CD4-positive, alpha-beta T cell treated with Interleukin-12 subunit alpha and Interleukin-12 subunit beta, for 1 hour (primary cell): Measurements from ENCODE around the gene KRT39.

ENCODE experiments used
- DNase-seq: peaks from one replicate; pipeline ENCODE4 v3.0.0-alpha.2; 2020

KRT39 gene

DNA sequence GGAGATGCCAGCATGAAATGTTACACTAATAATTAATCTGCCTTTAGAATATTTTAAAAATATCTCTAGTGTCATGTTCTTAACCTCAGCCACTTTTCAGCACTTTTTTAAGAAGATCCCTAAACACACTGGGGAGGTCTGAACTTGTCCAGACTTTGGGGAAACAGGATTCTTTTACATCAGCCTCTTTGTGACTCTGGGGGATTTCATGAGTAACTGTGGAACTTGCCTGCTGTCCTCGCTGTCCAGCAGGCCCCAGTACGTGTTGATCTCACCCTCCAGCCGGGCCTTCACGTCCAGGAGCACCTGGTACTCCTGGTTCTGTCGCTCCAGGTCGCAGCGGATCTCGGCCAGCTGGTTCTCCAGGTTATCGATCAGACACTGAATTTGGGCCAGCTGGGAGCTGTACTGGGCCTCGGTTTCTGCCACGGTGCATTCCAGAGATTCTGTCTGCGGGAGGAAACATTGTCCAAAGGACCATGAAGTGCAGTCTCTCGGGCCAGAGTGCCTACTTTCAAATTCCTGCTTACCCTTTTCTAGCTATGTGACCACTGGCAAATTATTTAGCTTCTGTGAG lies 11.9 kb upstream of the KRT39 start:
- no peak for DNase-seq

DNA sequence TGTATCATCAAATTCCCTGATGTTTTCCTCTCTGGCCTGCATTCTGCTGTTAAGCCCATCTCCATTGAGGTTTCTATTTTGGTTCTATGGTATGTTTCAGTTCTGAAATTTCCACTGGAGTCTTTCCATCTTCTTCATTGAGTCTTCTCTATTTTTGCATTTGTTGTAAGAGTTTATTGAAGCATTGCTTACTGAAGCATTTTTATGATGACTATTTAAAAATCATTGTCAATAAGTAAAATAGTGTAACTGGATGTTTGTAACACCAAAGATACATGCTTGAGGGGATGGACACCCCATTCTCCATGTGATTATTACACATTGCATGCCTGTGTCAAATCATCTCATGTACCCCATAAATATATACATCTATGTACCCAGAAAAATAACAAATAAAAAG lies 8.8 kb upstream of the KRT39 start:
- DNase-seq, result no peak

DNA sequence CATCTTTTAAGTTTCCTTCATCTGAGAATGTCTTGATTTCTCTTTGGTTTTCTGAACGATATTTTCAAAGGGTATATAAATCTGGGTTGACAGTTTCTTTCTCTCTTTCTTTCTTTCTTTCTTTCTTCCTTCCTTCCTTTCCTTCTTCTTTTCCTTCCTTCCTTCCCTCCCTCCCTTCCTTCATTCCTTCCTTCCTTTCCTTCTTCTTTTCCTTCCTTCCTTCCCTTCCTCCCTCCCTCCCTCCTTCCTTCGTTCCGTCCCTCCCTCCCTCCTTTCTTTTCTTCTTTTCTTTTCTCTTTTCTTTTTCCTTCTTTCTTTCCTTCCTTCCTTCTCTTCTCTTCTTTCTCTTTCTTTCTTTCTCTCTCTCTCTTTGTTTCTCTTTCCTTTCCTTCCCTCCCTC lies 7.6 kb upstream of the KRT39 start:
- no peak for DNase-seq

DNA sequence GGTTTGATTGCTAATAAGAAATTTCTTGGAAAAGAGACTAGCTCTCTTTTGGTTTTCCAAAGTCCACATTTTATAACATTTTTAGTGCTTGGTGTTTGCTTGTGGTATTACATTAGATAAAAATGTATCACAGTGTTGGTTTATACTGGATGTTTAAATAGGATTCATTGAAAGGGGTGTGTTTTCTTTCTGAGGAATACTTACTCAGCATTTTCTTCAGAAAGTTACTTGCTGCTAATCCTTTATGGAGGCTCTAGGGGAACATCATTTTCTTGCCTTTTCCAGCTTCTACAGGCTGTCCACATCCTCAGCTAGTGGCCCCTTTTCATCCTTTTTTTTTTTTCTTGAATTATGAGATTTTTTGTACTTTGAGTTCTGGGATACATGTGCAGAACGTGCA lies 834 bp upstream of the KRT39 start:
- DNase-seq, result no peak

DNA sequence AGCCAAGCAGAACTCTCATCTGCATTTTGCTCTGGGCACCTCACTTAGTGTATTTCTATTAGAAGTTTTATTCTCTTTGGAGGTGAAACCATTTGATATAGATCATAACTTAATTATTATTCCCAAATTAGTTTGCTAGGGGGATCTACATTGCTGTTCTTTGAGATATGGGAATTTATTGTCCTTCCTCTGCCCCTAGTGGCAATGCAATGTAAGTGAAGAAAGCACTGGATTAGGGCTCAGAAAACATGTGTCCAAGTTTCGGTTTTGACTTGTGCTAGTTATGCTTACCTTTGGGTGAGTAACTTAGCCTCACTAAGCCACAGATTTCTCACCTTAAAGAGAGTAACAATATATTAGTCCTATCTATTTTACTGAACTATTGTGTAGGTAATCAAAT lies 2.9 kb downstream of the KRT39 start:
- DNase-seq, result peak; percentile 26

DNA sequence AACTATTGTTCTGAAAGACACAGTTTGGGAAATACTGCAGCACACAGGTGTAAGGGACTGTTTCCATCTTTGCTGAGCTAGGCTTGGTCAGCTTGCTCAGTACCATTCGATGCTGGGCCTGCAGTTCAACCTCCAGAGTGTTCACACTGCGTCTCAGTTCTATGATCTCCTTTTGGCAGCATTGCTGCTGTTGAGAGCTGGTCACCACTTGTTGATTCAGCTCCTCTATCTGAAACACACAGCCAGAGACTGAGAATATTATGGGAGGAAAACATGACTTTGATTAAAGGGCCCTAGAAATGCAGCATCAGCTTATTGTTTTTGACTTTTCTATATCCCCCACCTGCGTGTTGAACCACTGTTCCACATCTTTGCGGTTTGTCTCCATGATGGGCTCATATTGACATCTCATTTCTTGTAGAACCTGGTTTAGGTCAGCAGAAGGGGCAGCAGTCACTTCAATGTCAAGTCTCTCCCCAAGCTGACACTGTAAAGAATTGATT lies 4.6 kb downstream of the KRT39 start:
- no peak for DNase-seq

DNA sequence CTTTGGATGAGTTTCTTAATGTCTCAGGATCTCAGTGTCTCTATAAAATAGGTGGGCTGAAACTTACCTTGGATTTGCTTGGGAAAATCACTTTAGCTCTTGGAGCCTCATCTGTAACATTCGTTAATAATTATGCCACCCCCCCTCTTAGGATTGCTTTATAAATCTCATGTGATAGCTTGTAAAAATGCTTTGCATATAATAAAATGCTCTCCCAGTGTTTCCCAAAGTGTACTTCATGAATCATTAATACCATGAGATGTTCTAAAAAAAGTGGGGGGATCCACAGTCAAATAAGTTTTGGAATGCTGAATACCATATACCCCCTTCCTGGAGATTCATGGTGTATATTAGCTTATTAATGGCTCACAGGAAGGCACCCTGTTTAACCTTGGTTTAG lies 5.2 kb downstream of the KRT39 start:
- no peak for DNase-seq

DNA sequence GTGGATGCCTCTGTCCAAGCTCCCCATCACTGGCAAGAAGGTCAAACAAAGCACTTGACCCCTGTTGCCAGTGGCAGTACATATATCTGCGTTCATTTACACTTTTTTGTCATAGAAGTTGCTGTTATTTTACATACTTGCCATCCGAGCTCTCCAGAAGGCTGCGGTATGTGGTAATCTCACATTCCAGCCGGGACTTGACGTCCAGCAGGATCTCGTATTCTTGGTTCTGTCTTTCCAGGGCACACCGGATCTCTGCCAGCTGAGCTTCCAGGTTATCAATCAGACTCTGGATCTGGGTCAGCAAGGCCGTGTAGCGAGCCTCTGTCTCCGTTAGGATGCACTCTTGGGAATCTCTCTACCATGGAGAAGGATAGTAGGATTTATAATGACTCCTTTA lies 6.6 kb downstream of the KRT39 start:
- no peak for DNase-seq

DNA sequence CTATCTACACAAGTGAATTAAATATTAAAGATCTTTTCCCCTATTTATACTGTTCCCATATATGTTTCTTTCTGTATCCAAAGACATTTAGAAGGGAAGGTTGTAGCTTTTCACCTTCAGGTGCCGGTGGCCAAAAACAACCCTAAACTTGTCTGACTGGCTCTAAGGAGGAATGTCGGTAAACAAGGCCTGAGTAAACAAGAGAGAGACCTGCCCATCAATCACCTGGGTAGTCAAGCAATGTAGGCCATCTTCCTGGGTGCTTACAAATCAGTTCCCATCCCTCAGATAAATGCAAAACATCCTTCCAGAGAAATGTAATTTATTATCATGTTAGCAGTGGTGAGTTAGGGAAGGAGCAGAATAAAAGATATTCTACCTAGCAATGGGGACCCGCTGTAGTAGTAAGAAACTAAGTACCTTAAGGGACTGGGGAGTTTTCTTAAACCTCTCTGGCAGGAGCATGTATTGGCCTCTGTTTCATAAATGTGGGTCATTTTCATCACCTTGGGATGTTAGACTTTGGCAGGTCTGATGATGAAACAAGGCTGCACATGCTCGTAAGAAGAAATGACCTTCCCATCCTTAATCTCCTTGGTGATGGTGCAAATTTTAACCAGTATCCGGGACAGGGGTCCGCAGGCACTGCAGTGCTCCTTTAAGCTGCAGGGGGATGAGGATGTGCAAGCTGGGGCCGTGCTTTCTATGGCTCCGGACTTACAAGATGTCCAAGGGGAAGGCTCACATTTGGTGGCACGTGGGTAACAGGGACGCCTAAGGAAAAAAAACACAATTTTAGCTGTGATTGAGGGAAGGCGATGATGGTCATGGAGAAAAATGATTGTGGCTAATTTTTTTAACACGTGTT lies 8.4 kb downstream of the KRT39 start:
- no peak for DNase-seq

DNA sequence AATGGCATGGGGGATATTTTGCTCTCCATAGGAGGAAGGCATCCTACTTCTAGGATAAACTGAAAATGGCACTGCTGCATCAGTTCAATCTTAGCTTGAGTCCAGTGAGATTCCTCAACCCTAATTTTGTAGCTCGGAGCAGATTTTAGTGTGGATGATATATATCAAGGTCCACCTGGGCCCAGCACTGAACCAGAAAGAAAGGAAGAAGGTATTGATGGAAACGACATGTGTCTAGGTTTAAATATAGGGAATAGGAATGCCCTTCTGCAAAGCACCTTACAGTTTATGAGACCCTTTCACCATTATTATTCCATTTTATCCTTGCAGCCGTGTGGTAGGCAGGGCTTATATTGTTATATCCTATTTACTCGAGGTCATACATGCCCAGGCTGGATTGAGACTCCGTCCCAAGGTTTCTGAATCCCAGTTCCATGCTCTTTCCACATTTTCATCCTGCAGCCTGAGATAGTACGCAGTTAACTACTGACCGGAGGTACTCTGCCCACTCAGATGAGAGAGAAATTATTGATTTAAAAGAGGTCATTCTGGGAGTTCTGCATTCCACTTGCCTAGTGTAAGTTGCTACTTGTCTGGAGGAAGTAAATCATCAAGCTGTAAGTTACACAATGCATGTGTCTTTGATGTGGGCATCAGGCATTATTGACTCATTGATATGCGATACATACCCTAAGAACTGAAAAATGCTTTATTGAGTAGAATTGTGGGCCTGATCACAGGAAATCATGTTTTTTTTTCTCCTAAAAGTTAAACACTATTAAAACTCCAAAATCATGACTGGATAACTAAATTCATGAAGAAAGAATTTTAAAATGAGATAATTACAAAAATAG lies 10.1 kb downstream of the KRT39 start:
- no peak for DNase-seq

DNA sequence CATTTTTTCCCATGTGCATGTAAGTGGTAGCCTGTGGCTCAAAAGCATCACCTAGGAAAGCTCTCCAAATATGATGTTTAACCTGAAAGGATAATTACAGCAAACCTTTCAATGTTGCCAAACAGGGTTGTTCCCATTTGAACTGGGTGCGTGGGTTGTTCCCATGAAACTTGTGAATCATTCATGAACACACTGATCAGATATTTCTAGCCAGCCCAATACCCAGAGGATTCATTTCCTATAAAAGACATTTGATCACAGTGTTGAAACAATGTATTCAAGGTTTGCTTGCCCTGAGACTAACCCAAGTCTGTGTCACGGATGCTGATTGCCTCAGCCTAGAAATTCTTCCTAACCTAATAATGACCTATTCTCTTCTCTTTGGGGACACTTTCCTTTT lies 12.9 kb downstream of the KRT39 start:
- DNase-seq, result no peak

DNA sequence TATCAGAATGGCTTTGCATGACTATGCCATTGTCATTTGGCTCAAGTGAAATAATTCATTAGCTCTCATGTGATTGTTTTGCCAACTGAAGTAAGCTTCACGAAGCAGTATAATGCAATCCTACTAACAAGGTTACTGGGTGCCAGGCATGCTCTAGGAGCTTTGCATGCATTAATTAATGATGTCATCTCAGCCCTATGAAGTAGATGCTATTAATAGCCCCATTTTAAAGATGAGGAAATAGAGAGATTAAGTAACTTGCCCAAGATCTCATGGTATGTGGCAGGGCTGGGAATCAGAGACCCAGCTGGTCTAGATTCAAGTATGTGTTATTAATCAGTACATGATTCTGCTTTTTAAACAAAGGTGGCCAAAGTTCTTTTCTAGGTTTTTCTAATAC lies 14.1 kb downstream of the KRT39 start:
- no peak for DNase-seq

DNA sequence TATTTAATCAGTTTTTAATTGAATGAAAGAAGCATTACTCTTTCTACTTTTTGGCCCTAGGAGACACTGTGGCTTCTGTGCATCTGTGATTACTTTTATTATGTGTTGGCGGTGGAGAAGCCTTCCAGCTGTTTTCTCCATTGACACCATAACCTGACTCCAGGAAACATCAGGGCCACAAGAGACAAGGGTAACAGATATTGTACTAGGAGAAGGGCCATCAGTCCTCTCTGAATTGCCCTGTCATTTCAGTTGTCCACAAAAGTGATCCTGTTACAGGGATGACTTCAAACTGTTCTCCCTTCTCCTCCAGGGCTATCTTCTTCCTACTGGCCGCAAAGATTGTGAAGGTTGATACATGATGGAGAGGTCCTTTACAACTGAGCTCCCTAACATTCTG lies 14.6 kb downstream of the KRT39 start:
- no peak for DNase-seq

DNA sequence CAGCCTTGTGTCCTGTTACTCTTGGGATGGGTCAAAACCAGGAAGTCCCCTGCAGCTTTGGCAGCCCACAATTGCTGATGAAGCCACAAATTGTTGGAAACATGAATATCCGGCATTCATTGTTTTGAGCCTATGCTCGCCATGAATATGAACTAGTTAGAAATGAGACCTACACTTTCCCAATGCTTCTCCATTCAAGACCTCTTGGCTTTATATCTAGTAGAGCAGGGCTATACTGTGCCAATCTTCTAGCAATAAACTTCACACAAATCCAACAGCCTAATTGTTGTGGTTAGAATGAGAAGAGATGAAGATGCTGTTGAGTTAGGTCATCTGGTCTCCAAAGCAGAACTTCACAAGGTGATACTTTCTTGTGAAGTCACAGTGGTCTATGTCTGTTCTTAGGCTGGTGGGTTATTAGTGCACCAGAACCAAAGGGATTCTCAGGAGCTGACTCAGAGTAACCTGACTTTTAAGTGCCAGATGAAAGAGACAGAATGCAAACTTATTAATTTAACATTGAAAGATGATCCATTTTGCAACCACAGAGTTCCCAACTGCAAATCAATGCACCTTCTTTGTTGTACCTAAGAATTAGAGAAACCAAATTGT lies 15.6 kb downstream of the KRT39 start:
- no peak for DNase-seq

DNA sequence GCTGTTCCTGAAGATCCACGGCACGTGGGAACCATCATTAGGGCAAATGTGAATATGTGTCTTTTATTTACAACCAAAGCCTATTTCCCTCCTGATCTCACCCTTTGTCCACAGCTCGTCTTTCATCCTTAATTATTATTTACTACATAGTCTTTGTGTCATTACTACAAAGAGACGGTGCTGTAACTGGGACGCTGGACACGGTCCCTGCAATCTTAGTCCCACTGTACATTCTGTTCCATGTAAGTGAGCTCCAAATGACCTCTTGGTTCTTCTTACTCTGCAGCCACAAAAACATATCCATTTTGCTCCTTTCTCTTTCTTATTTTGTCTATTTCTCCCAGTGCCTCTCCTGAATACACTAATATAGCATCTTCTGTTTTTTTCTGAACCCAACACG lies 16.6 kb downstream of the KRT39 start:
- DNase-seq, result no peak

DNA sequence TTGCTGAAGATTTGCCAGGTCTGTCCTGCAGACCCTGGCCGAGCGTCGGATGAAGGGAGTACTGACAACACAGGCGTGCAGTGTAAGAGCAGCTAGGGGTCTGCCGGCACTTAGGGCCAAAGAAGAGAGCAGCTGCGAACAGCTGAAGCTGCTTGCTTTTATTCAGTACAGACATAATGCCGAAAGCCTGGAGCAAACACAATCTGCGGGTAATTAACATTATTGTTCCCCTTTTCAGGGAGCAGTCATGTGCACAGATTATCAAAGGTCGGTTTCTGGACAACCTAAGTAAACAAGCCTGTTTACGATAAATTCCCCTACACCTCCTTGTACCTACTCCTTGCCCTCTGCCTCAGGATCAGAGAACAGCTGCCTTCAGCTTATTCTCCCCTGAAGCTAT lies 17.3 kb downstream of the KRT39 start:
- DNase-seq, result no peak

DNA sequence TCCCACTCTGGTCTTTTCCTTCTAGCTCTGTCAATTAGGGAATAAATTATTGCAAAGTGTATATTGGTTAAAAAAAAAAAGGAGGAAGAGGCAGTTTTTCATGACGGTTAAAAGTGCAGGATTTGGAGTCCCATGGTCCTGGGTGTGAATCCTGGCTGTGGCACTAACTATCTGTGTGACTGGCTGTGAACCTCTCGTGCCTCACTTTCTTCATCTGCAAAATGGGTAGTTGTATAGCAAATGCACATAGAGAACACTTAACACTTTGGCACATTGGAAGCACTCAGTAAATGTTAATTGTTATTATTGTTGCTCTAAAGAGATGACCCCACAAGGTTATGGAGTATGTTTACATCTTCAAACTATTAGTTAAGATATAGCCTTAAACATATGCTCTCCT lies 18.8 kb downstream of the KRT39 start:
- no peak for DNase-seq

DNA sequence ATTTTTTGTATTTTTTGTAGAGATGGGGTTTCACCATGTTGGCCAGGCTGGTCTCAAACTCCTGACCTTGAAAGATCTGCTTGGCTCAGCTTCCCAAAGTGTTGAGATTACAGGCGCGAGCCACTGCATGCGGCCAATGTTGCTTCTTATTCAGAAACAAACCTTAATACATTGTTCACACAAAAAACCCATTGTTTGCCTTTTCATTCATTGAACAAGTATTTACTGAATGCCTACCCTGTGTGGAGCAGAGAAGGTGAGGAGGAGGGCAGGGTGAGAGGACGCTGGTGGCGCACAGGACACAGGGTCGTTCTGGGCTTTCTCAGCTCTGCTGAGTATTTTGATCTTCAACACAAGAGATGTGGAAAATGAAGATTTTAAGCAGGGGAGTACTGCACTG lies 21.3 kb downstream of the KRT39 start:
- DNase-seq, result no peak

DNA sequence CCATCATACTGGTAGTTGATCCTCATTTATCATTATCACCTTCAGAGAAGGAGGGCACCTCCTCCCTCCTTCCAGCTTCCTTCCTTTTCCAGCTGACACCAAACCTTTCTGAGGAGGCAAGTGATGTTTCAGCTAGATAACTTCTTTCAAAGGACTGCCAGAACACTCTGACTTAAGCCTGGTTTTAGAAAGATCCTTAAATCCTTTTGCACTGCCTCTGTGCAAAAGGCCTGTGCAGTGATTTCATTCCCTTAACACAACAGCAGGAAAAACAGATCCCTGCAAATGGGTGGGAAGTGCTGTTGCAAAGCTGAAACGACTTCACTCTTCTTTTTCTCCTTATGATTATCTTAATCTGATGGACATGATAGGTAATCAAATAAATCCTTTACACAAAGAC lies 22.2 kb downstream of the KRT39 start:
- no peak for DNase-seq

DNA sequence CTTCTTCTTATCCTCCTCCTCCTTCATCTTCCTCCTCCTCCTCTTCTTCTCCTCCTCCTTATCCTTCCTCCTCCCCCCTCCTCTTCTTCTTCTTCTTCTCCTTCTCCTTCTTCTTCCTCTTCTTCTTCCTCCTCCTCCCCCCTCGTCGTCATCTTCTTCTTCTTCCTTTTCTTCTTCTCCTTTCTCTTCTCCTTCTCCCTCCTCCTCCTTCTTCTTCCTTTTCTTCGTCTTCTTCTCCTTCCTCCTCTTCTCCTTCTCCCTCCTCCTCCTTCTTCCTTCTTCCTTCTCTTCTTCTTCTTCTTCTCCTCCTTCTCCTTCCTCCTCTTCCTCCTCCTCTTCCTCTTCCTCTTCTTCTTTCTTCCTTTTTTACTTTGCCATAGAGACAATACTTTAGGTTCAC lies 24.2 kb downstream of the KRT39 start:
- DNase-seq, result no peak

DNA sequence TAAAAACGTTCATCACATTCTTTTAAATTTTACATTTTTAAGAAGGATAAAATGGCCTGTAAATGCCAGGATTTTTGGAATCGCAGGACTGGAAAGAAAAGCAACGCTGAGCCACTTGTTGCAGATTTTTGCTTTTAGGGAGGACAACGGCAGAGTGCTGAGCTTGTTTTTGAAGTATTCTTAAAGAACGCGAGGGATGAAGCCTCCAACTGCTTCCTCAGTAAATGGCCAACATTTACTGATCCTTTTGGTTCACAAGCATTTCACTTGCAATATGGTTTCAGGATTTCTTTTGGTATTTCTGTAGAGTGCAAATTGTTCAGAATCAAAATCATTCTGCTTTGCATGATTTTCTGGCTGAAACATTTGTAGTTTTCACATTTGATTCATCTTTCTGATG lies 26.5 kb downstream of the KRT39 start:
- no peak for DNase-seq

DNA sequence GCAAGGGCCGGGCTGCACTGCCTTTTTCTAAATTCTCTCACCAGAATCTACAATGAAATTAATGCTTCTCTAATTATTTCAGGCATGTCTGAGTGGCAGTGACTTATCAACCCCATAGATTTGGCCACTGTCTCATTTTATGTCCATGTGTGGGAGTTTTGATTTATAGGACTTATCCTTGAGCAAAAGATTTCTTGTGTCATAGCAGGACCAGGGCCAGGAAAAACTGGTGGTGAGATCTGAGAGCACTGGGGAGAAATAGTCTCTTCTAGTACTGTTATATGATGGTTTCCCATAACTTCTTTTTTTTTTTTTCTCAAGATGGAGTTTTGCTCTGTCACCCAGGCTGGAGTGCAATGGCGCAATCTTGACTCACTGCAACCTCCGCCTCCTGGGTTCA lies 27.8 kb downstream of the KRT39 start:
- no peak for DNase-seq

DNA sequence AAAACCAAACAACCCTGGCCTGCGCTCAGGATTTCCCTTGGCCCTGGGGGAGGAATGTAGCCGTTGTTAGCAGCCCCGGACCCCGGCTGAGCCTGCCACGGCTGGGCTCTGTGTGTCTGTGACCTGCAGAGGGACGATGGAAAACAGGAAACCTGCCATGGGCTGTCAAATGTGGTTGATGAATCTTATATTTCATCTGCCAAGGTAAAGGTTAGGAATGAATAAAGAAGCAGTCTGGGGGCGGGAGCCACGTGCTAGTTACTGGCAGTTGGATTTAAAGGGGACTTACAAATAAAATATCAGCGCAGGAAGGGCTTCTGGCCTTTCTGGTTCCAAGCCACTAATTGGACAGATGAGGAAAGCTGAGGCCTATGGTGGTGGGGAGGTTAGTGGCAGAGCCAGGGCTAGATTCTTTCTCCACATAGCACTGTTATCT lies 29.3 kb downstream of the KRT39 start, which contains the start of gene KRT23:
Gene KRT23, minus strand, starts transcription at position 263 of the 436 bp plus-strand sequence. CDS start 1,043 bp downstream, outside the sequence.
- no peak for DNase-seq
